GM10266 (cell line): ENCODE measurements around the gene ERBB4.

Experiments used
- DNase-seq: peaks from one replicate; pipeline ENCODE4 v3.0.0; 2012; ENCODE audit errors: extremely low spot score
- TF ChIP-seq, protein P1 (sequence below): IDR thresholded peaks from 2 replicates; pipeline ENCODE4 v1.5.1; 2012; ENCODE audit warnings: mild to moderate bottlenecking, low read depth; ENCODE audit not compliant: control insufficient read depth, insufficient read depth; ENCODE audit errors: missing control alignments

The ERBB4 gene

DNA sequence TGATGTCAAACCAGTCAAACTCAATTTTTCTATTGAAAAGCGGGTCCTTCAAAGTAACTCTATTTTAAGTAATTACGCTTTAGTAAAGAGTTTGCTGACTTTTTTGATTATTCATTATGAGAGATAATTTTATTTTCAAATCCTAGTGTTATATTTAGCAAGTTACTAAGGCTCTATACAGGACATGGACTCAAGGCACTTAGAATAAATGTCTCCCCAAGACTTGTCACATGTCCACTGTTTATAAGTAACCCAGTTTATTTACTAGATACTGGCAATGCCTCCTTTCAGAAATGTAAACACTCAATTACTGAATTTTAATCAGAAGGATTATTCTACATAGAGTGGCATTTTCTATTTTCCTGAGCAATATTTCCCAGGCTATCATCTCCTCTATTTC, 638.1 kb downstream of the ERBB4 start:
- TF ChIP-seq, protein P1, sequence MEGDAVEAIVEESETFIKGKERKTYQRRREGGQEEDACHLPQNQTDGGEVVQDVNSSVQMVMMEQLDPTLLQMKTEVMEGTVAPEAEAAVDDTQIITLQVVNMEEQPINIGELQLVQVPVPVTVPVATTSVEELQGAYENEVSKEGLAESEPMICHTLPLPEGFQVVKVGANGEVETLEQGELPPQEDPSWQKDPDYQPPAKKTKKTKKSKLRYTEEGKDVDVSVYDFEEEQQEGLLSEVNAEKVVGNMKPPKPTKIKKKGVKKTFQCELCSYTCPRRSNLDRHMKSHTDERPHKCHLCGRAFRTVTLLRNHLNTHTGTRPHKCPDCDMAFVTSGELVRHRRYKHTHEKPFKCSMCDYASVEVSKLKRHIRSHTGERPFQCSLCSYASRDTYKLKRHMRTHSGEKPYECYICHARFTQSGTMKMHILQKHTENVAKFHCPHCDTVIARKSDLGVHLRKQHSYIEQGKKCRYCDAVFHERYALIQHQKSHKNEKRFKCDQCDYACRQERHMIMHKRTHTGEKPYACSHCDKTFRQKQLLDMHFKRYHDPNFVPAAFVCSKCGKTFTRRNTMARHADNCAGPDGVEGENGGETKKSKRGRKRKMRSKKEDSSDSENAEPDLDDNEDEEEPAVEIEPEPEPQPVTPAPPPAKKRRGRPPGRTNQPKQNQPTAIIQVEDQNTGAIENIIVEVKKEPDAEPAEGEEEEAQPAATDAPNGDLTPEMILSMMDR, result no peak
- no peak for DNase-seq

DNA sequence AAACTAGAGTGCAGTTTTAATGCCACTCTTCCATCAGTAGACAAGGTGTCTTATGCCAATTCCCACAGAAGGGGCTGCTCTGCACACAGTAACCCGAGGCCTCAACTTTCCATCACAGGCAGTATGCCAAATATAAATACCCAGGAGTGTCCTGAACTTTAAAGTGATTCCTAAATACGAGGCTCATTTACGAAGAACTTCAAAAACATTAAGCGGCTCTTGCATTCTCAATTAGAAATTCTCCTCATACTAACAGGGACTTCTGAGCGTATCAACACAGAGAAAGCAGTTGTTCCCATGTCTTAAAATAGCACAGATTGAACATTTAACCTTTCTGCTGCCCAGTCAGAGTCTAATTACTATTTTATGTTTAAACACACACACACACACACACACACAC, 638.6 kb downstream of the ERBB4 start:
- TF ChIP-seq, protein P1, result no peak
- no peak for DNase-seq

DNA sequence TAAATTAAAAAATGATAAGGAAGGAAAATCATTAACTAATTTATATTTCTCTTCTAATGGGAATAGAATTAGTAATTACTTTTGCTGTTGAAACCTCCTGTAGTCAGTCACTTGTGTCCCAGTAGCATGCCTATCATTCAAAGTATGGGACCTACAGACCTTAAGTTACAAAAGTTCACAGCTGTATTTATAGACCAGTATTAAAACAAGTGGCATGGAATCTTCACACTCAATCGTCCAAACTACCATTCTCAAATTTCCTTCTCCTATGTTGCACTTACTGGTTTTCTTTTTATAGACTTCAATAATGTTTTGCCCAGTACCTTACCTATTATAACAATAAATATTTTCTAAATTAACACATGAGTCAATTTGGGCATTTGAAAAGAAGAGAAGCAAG, 639.9 kb downstream of the ERBB4 start:
- no peak for DNase-seq
- TF ChIP-seq, protein P1, result no peak

DNA sequence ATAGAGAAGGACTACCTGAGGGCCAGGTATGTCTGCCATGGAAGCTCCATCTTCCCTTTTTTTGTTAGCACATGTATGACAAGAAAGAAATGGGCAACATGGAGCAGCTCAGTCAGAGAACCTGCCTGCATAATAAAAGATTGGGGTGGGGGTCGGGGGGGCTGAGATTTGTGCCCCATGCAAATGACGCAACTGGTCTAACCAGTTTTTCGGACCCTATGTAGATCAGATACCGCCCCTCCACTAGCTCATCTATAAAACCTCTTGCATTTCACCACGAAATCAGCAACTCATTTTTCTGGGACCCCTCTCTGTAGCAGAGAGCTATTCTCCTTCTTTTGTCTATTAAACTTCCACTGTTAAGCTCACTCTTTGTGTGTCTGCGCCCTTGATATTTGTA, 657.2 kb downstream of the ERBB4 start:
- DNase-seq, result no peak

DNA sequence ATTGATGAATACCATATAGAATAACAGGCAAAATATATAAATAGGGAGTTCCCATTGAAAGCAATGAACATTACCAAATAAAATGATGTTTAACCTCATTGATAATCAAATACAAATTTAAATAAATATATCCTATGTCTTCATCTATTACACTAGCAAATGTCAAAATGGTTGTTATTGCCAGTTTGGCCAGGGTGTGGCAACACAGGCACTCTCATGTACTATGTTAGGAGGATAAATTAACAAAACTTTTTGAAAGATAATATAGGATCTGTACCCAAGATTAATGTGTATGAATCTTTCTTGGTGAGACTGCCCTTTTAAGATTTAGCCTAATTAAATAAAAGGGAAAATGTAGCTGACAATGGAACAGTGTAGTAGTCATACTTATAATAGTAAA, 659.3 kb downstream of the ERBB4 start:
- no peak for DNase-seq
- TF ChIP-seq, protein P1, result no peak

More for the DNA sequence above, 657.2 kb downstream of the ERBB4 start:
- TF ChIP-seq, protein P1, result no peak

DNA sequence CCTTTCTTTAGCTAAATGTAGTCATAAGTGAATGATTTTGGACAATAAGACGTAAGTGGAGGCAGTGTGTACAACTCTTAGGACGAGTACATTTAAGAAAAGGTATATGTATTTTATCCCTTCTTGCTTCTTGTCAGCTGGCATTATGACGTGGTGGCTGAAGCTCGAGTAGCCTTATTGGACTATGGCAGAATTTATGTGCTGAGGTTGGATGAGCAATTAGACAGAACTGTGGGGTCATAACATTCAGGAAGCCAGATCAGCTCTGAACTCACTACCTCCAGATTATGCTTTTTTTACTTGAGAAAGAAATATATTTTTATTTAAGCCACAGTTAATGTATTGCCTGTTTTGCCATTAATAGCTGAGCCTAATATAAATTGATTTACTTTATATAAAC, 661.5 kb downstream of the ERBB4 start:
- no peak for DNase-seq
- TF ChIP-seq, protein P1, result no peak

DNA sequence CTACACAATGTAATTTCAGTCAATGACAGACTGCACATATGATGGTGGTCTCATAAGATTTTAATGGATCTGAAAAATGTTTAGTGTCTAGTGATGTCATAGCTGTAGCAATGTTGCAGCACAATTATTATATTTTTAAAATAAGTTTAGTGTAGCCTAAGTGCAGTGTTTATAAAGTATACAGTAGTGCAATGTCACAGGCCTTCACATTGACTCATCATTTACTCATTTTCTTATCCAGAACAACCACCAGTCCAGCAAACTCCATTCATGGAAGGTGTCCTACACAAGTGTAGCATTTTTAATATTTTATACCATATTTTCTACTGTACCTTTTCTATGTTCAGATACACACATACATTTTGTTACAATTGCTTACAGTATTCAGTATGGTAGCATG, 663.1 kb downstream of the ERBB4 start:
- no peak for DNase-seq
- TF ChIP-seq, protein P1, result no peak
